HG02642 (cell line): ENCODE measurements around the gene VDAC1.
A peak's percentile ranks its signal among the peaks of the same experiment; 100 is the strongest.
"Not testable (repeated sequence)": the region's sequence is repeated elsewhere in the genome, so short reads cannot be mapped to it uniquely, and the experiment has no call there.

ENCODE experiments used
- ATAC-seq: cut with Tn5 transposase; IDR thresholded peaks from one replicate; pipeline ENCODE4 v1.9.1; 2021; ENCODE audit warnings: mild to moderate bottlenecking; ENCODE audit not compliant: unreplicated experiment, poor library complexity

The VDAC1 gene

DNA sequence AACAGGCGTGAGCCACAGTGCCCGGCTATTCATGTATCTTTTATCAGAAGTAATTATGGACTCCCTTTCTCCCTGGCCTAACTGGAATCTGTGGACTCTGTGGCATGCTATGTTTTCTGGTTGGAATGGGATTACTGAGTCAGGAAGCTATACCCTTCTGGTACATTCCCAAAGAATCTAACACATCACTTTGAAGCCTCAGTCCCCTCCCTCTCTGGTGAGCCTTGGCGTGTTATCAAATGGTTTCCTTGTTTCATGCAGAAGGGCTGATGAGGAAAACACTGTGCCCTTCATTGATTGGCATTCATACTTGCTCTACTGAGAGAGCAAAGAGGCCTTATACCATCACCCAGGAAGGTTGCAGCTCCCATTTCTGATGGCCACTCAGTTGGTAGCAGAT is 59.2 kb downstream of the VDAC1 start:
- ATAC-seq = no peak

DNA sequence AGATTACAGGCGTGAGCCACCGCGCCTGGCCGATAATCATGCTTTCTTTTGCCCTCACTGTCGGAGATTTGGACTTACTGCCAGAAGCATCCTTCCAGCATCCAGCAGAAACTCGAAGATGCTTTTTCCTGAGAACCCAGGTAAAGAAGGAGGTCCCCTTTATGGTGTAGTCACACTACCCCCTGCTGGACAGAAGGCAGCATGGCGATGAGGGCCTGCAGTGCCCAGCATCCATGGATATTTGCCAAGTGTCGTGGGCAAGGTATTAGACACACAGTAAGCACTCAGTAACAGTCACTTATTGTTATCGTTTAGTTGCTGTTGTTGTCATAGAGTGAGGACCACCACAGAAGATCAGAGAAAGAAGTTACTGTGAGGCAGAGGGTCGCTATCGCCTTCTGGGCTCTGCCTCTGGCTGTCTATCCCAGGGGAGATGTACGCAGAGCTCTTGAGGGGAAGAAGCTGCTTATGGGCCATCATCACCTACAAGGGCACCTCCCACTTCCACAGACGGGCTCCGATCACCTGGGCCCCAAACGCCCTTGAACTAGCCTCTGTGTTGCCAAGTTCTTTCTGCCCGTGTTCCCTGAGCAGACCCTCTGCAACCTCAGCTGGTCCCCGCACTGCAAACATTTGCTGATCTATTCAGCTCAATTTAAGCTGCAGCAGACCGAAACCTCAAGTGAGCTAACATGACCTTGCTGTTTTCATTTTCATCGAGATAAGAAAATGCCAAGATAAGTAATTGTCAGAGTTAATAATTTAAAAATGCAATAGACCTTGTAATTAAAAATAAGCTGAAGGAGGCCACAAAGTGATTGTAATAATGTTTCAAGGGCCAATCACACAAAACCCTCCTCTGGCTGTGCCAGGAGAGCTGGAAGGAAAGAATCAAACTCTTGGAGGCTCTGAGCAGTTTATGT is 60.3 kb downstream of the VDAC1 start:
- ATAC-seq = no peak

DNA sequence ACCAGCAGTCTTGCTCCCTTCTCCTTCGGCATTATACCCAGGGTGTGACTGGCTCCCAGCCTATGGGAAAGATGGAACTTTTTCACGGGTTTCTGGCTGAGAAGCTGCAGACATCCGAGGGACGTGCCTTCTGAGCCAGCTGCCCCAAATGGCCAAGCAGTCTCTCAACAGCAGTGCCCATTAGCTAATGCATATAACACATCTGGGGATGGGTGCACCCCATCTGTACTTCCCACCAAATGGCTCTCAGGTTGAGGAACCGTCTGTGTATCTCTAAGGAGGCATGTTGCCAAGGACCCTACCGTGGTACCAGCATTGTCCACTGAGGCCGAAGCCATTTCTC is 61.3 kb downstream of the VDAC1 start:
- no peak for ATAC-seq

DNA sequence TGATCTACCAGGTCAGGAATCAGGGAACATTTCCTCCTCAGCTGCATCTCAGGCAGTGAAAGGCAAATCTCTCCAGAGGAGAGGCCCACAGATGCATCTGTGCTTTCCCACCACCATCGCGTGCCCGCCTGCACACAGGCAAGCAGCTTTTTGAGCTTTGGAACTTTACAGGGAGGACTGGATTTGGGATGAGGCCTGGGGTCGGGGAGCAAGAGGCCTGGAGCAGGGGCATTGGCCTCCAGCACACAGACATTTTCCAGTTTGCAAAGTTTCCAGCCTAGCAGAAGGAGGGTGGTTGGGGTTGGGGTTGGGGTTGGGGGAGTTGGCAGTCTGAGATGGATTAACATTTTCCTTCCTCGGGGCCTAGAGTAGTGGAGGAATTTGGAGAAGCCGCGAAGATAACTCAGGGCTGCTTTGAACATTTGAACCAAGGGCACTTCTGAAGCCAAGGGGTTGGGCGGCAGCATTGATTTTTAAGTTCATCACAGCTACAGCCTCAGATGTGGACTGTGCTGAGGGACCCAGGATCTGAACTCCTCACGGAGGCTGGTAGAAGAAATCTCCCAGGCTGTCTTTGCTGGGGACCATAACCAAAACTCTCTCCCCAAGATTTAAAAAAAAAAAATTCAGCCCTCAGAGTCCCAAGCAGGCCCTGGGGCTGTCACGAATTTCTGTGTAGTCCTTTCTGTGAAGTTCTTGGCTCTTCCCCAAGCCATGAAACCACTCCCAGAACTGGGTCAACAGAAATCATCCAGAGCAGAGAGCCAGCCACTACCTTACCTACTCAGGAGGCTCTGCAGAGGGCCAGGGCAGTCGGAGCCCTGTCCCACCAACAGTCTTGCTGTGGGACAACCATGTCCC is 61.9 kb downstream of the VDAC1 start:
- ATAC-seq = no peak

DNA sequence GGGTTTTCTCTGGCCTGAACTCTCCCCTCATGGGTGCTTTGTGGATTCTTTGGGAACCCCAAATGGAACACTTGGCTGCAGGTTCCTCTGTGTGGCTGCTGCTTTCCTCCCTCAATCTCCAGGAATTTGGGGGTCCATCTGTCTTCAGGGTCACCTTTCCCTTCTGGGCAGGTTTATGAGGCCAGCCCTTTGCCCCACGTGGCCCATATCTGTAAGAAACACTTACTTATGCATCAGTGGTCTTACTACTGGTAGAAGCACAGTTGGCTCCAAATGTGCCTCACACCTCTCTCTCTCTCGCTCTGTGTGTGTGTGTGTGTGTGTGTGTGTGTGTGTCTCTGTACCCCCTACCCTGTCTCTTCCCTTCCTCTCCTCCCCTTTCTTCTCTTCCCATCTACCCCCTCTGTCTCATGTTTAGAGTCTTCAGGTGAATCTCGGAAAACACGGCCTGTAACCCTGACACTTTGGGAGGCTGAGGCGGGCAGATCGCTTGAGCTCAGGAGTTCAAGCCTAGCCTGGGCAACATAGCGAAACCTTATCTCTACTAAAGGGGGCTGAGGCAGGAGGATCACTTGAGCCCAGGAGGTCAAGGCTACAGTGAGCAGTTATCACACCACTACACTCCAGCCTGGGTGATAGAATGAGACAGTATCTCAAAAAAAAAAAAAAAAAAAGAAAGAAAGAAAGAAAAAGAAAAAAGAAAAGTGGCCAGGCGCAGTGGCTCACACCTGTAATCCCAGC is 63.1 kb downstream of the VDAC1 start:
- ATAC-seq = no peak

DNA sequence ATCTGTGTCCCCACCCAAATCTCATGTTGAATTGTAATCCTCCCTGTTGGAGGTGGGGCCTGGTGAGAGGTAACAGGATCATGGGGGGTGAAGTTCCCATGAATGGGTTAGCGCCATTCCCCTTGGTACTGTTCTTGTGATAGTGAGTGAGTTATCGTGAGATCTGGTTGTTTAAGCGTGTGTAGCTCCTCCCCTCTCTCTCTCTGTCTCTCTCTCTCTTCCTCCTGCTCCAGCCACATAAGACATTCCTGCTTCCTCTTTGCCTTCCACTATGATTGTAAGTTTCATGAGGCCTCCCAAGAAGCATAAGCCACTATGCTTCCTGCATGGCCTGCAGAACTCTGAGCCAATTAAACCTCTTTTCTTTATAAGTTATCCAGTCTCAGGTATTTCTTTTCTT is 65.1 kb downstream of the VDAC1 start:
- ATAC-seq = no peak

DNA sequence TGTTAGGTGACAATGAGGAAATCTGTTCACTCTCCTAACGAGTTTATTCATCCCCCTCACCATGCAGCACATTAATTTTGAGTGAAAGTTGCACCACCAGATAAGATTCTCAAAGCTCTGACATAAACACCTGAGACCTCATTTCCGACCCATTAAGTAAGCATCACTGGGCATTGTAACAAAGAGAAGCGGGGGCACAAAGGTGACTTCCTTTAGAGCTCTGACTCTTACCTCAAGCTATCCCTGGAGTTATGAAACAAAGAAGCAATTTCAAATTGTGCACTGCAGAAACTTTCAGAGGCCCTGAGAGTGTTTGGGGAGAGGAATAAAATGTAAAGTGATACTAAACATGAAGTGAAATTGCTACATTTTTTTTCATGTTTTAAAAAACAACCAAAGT is 65.8 kb downstream of the VDAC1 start:
- peak; percentile 46 for ATAC-seq

DNA sequence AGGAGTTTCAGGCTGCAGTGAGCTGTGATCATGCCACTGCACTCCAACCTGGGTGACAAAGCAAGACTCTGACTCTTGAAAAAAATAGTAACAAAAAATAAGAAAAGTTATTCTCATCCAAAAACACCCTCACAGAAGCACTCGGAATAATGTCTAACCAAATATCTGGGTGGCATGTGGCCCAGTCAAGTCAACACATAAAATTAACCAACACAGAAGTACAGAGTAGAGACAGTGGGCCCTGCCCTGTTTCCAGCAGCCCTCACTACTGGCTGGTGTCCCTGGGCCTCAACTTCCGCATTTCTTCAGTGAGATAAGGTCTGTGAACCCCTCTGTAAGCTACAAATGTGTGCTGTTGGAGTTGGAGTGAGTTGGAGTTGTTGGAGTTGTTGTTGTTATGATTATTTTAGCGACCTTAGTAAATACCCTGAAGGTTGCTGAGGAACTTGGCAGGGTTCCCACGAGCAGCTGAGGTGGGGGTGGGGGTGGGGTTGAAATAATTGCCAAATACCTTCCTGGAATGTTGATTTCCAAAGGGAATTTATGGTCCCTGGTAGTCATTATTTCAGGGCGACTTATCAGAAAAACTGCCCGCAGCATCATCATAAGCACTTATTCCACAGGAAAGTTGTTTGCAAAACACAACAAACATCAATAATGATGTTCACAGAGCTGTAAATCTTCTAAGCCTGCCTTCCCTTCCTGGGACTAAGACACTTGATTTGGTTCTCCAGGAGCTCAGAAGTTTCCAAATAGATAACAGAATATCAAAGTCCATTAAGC is 66.5 kb downstream of the VDAC1 start:
- no peak for ATAC-seq

DNA sequence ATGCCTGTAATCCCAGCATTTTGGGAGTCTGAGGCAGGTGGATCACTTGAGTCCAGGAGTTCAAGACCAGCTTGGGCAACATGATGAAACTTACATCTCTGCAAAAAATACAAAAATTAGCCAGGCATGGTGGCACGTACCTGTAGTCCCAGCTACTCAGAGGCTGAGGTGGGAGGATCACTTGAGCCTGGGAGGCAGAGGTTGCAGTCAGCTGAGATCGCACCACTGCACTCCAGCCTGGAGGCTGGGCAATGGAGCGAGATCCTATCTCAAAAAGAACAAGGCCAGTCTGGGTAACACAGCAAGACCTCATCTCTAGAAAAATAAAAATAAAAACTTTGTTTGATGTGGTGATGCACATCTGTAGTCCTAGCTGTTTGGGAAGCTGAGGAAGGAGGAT is 67.1 kb downstream of the VDAC1 start:
- ATAC-seq = not testable (repeated sequence)

DNA sequence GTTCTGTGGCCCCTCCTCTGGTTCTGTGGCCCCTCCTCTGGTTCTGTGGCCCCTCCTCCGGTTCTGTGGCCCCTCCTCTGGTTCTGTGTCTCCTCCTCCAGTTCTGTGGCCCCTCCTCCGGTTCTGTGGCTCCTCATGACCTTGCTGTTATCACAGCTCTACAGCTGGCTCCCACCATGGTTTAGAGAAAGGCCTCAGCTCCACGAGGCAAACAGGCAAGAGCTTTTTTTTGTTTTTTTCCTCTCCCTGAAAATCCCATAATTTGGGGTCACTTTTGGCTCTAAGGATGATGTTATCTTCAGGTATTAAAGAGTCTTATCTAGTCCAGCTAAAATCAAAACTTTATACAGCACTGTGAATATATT is 68.1 kb downstream of the VDAC1 start:
- ATAC-seq = no peak

DNA sequence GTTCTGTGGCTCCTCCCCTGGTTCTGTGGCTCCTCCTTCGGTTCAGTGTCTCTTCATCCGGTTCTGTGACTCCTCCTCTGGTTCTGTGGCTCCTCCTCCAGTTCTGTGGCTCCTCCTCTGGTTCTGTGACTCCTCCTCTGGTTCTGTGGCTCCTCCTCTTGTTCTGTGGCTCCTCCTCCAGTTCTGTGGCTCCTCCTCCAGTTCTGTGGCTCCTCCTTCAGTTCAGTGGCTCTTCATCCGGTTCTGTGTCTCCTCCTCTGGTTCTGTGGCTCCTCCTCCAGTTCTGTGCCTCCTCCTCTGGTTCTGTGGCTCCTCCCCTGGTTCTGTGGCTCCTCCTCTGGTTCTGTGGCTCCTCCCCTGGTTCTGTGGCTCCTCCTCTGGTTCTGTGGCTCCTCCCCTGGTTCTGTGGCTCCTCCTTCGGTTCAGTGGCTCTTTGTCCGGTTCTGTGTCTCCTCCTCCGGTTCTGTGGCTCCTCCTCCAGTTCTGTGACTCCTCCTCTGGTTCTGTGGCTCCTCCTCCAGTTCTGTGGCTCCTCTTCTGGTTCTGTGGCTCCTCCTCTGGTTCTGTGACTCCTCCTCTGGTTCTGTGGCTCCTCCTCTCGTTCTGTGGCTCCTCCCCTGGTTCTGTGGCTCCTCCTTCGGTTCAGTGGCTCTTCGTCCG is 68.7 kb downstream of the VDAC1 start:
- ATAC-seq = not testable (repeated sequence)

DNA sequence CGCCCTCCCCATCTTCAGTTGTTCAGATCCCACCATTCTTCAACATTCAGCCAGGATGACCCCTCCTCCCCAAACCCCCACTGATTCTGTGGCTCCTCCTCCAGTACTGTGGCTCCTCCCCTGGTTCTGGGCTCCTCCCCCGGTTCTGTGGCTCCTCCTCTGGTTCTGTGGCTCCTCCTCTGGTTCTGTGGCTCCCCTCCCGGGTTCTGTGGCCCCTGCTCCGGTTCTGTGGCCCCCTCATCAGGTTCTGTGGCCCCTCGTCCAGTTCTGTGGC is 69.2 kb downstream of the VDAC1 start:
- no peak for ATAC-seq

DNA sequence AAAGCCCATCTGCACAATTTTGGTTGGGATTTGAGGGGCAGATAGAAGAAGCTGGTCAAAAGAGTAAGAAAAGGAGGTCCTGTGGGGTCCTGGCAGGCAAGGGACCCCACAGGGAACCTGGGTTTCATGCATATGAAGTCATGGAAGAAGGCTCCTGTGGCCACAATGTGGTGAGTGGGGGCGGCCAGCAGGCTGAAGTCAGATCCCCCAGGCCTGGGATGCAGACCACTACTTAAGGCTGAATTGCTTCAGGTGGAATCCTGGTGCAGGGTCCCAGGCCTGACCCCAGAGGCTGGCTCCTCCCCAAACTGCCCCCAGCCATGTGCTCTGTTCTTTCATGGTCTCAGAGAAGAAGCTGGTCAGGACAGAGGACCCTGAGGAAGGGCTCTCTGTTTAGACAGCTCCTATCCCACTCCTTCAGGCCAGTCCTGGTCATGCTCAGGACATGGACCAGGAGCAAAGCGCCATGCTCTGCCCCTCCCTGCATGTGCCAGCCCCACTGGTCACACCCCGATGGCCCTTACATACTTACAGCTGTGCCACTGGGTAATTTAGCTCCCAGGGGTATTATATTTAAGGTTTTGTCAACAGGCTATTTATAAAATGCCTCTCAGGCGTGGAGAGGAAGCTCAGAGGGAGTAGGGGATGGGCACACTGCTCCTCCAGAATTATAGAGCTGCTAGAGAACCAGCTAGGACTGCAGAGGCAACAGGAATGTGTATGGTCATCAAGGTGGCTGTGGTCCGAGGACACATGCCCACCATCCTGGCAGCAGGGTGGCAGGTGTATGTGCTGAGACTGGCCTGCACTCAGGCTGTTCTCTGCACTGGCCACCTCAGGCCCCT is 69.7 kb downstream of the VDAC1 start:
- ATAC-seq = no peak

DNA sequence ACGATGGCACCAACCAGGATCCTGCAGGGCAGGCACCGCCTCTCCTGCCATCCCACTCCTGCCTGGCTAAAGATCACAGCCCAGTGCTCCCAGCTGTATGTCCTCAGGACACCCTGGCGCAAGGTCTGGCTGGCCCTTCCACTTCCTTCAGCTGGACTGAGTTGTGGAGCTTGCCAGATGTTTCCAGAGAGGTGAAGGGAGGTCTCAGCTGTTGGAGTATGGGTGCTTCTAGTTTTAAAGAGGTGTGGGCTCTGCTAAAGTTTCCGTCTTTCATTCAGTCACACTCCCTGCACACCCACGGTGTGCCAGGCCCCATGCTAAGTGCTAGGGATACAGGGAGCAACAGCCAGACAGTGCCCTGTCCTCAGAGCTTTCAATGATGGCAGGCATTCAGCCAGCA is 70.5 kb downstream of the VDAC1 start:
- ATAC-seq = no peak

DNA sequence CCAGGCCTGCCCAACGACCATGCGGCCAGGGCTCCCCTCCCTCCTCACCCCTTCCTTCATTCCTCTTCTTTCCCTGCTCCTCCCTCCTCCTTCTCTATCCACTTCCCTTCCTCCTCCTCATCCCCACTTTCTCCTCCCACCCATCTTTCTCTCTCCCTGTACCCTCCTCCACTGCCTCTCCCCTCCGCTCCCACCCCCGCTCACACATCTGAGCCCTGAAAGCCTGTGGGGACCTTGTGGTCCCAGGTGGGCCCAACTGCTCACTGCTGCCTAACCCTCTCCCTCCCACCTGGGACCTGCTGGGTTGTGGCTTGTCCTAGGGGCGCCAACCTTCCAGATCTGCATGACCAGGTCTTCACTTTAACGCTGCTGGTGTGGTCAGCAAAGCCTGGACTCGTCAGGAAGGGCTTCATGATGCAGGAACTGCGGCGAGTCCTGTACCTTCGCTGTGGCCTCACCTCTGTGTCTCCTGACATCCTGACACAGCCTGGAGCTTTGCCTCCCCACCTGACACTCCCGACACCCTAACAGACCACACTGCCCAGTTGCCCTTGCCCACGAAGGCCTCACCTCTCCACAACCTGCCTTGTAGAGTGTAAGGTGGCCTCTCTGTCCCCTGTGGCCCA is 71.0 kb downstream of the VDAC1 start:
- ATAC-seq = no peak

DNA sequence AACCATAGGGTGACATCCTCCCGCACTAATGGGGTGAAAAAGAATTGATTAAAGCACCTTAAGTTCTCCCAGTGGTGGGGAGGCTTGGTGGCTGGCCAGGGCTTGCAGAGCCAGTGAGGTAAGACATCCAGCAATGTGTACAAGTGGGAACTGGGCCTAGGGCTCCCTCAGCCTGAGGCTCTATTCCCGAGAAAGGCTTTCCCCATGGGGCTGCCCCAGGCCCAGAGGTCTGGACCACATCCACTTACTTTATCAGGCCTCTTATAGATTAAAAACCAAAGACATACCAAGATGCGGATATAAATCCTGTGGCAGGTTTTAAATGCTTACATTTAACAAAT is 71.6 kb downstream of the VDAC1 start:
- no peak for ATAC-seq

DNA sequence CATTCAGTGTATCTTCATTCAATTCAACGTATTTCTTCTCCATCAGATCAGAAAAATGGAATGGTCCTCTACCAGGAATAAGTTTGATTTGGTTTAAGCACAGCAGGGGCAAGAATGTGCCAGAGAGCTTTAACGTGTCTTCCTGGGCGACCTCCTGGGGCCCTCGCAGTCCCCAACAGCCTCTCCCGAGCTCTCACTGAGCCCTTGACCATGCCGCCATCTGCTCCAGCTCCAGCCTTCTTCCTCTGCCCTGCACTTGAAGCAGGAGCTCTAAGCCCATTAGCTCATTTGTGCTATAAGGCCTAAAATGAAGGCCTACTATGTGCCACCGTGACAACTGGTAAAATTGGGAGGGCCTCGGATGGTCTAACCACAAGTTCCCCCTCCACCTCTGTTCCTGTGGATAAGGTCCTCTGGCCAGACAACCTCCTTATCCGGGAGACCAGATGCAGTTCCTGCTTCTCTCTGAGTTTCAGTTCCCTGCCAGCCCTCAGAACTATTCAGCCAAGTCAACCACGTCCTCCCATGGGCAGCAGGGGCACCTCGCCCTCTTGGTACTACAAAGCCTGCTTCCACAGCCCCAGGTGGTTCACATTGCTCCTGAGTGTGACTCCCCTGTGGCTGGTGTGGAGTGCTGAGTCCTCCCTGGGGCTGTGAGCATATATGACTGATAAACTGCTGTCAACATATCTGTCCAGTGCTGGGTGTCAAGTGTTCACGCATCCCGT is 72.2 kb downstream of the VDAC1 start:
- no peak for ATAC-seq

DNA sequence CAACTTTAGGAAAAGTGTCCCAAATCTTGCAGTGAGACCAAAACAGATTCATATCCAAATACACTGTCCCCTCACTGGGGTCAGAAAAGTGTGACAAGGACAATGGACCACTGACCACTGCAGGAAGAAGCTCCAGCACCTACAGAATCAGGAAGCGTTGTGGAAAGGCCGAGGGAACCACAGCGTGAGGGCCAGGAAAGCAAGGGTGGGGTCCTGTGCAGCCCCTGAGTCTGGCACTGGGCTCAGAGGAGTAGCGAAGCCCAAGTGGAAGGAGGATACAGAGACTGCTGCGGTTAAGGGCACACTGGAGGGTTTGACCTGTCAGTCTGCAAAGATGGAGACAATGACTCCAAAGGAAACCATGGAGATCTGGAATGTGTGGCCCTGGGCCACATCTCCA is 73.2 kb downstream of the VDAC1 start:
- no peak for ATAC-seq
